ENCODE data around the gene HPCAL1. TPM values are rescaled to one million over a fixed set of nuclear protein-coding genes. Genes with fewer than 3 reads are reported as not detected.
"Not testable (repeated sequence)": the region's sequence is repeated elsewhere in the genome, so short reads cannot be mapped to it uniquely, and the experiment has no call there.

HPCAL1 gene
- total RNA-seq, 1 donor from 2014 or later: 72.2 TPM

DNA sequence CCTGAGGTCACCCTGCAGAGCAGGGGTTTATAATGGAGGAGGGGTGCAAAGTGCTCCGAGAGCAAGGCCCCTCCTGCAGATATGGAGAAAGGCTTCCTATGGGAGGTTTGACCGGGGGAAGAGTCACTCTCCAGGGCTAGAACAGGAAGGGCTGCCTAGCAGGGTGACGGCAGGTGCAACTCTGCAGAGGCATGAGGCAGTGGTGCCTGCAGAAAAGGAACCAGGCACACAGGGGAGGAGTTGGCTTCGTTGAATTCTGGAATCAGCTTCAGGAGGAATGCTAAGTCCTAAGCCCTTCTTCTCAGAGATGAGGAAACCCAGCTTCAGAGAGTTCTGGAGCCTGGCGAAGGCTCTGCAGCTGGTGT, 17.5 kb upstream of the HPCAL1 start:
- no peak for DNase-seq

DNA sequence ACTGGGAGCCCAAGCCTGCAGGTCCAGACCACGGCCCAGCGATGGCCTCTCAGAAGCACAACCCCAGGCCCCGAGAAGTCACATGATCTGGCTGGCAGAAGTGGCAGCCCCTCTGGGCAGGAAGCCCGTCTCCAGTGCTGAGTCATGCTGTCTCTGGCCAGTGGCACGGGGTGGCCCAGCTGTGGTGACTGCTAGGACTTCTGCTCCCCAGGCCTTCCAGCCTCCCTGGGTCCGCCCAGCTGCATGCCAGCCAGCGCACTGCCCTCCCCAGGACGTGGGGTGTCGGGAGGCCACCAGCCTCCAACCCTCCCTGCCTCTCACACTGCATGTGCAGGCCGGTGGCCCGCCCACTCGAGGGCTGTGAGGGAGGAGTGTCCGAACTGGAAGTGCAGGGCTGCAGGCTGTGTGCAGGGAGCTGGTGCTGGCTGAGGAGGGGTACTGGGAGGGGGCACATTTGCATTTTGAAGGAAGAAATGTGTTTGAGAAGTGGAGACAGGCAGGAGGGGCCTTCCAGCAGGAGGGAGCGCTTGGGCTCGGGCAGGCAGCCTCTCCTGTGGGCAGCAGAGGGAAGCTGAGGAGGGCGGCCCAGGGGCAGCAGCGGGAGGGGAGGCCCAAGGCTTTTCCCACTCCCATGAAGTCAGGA, 17.0 kb upstream of the HPCAL1 start:
- DNase-seq: peak; percentile 69

DNA sequence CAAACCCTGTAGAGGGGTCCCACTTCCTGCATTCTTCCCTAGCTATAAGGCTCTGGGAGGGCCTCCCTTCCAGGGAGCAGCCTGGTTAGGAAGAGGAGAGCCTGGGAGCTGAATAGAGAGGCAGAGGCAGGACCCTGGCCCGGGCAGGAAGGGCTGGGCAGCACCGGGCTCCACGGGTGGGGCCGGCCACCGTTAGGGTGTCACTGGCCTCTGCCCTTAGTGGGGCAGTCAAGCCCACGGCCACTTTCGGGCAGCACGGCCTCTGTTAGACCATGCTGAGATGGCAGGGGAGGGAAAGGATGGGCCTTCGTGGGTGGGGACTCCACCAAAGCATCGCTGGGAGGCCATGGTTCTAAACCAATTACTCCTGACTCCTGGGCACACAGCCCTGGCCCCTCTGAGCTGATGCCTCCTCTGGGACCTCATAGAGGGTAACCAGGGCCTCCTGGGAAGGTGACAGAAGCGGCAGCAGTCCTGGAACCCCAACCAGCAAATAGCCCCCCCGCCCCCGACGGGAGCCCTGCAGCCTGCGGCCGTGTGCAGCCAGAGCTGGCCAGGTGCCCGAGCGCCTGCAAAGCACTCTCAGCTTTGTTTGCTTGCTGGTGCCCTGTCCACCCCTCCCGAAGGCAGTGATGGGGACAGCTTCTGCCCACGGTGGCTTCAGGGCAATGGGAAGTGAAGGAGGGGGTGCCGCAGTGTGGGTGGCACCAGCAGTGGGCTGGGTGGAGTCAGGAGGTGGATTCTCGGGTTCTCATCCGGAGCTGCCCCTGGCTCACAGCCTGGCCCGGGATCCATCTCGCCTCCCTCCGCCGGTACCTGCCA, 16.3 kb upstream of the HPCAL1 start:
- no peak for DNase-seq

GRCh38 chr2:10287761-10288160, 14.9 kb upstream of the HPCAL1 start:
- no peak for DNase-seq

GRCh38 chr2:10288606-10289005, 14.1 kb upstream of the HPCAL1 start:
- no peak for DNase-seq

DNA sequence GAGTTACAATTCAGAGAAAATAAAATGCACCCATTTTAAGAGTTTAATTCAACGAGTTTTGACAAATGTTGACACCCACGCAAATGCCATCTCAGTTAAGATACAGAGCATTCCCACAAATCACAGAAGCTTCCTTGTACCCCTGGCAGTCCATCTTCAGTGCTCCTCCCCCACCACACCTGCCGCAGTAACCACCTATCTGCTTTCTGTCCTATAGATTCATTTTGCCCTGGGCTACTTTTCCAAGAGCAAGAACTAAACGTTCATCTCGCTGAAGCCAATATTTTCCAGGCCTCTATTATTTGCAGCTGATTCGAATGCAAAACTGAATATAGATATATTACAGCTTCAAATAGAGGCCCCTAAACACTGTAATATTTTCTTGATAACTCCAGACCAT, 13.4 kb upstream of the HPCAL1 start:
- no peak for DNase-seq

DNA sequence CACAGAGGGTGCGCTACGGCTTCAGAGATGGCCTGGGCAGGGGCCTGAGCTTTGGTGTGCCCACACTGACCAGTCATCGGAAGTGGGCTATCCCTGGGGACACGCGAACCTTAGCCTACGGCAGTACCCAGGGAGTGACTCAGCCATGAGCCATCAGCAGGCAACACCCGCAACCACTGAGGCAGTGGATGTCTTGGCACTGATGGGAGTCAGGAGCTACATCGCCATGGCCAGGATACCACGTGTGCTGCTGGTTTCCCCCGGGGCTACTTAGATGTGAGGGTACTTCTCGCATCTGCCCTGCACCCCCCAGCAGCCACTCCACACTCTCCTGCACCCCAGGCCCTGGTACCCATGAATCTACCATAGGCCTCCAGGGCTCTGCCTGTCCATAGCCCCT, 12.8 kb upstream of the HPCAL1 start:
- peak; percentile 50 for DNase-seq

- not testable (repeated sequence) for DNase-seq
These were observed 11.3 kb upstream of the HPCAL1 start for GRCh38 chr2:10291376-10291775.

- no peak for DNase-seq
These were observed 10.7 kb upstream of the HPCAL1 start for GRCh38 chr2:10292033-10292432.

DNA sequence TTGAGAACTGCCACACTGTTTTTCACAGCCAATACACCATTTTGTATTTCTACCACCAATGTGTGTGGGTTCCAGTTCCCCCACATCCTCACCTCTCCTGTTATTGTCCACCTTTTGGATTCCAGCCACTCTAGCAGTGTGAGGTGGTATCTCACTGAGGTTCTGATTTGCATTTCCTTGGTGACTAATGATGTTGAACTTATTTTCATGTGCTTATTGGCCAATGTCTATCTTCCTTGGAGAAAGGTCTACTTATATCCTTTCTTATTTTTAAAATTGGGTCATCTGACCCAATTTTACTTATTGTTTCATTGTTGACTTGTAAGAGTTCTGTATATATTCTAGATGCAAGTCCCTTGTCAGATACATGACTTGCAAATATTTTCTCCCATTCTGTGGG, 9.1 kb upstream of the HPCAL1 start:
- DNase-seq: no peak

GRCh38 chr2:10294077-10294476, 8.6 kb upstream of the HPCAL1 start:
- no peak for DNase-seq

GRCh38 chr2:10295649-10296048, 7.1 kb upstream of the HPCAL1 start:
- not testable (repeated sequence) for DNase-seq

DNA sequence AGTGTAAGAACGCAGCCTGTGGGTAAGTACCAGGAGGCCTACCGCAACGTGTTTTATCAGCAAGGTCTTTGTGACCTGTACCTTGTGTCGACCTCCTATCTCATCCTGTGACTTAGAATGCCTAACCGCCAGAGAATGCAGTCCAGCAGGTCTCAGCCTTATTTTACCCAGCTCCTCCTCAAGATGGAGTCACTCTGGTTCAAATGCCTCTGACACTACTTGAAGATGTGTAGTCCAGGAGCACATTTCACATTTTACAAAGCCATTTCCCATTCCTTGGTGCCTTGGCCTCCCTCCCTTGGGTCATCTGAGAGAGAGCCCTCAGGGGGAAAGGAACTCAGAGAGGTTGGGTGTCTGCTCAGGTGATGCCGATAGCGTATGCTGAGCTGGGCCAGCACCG, 6.6 kb upstream of the HPCAL1 start:
- DNase-seq: no peak

DNA sequence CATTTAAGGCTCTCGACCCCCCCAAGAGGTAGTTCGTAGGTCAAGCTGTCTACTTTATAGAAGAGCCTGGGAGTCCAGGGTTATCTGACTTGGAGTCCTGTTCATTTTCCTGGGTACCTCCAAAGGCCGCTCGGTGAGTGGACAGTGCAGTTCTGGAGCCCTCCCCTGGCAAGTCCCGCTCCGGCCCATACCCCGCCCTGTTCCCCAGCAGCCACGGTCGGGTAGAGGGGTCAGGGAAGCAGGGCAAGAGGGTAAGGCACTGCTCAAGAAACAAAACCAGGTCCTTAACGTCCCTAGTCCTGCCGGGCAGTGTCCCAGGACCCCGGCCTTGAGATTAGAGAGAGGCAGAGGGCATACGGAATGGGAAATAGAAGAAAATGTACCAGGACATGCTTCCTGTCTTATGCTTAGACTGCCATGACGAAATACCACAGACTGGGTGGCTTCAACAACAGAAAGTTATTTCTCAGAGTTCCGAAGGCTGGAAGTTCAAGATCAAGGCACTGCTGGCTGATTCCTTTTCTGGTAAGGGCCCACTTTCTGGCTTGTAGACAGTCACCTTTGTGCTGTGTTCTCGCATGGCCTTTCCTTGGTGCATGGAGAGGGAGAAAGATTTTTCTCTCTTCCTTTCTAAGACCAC, 5.4 kb upstream of the HPCAL1 start:
- no peak for DNase-seq

GRCh38 chr2:10297959-10298531, 4.7 kb upstream of the HPCAL1 start:
- DNase-seq: peak; percentile 80

DNA sequence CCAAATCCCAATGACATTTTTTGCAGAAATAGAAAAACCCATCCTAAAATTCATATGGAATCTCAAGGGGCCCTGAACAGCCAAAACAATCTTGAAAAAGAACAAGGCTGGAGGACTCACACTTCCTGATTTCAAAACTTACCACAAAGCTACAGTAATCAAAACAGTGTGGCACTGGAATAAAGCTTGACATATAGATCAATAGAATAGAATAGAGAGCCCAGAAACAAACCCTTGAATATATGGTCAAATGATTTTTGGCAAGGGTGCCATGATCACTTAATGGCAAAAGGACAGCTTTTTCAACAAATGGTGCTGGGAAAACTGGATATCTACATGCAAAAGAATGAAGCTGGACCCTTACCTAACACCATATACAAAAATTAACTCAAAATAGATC, 3.9 kb upstream of the HPCAL1 start:
- DNase-seq: not testable (repeated sequence)

DNA sequence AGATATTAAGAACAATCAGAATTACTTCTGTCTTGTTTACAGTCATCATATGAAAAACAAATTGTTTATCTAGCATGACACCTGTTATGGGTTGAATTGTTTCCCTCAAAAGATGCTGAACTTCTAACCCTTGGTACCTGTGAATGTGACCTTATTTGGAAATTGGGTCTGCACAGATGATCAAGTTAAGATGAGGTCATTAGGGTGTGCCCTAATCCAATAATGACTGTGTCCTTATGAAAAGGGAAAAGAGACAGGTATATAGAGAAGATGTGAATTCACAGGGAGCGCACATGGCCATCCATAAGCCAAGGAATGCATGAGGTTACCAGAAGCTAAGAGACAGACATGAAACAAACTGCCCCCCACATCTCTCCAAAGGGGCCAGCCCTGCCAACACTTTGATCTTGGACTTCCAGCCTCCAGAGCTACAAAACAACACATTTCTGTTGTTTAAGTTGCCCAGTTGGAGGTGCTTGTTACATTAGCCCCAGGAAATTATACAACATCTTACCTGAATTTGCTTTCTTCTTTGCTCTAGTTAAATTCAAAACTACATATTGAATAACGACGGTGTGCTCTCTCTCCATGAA, 2.3 kb upstream of the HPCAL1 start:
- no peak for DNase-seq

DNA sequence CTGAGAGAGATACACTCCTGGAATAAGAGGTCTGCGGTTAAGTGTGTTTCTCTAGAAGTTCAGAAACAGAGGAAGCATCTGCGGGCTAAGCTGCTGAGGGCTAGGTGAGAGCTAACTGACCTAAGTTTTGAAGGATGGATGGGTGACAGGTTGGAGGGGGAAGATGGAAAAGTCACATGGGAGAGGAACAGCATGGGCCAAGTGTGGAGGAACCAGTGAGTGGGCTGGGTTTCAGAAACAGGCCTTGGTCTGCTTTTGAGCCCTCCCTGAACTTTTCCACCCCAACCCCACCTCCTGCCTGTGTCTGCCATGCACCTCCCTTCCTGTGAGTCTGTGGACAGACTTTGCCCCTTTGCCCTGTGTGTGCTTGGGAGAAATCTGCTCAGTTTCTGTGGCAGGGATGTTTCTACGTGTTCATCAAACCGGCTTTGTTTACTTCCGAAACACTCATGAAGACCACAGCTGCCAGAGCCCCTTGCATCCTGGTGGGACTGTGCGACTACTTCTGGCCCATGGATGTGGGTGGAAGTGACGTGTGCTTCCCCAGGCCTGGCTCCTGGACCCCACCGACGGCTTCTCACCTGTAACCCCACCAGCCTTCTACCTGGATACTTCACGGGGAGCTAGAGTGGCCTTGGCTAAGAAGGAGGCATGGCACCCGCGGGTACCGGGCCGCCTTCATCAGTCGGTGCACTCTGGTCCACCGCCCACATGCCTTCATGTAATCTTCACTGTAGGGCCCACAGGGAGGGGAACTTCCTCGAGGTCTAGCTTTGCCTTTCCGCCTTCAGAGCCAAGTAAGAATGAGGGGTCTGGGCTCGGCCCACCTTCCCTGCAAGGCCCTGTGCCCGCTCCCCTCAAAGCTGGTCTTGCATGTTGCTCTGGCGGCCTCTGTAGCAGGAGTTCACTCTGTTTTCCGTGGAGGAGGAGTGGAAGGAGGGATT, 1.4 kb upstream of the HPCAL1 start:
- DNase-seq: no peak

GRCh38 chr2:10301941-10302478, 694 bp upstream of the HPCAL1 start:
- no peak for DNase-seq

- no peak for DNase-seq
These were observed 533 bp downstream of the HPCAL1 start for GRCh38 chr2:10303181-10303693.

DNA sequence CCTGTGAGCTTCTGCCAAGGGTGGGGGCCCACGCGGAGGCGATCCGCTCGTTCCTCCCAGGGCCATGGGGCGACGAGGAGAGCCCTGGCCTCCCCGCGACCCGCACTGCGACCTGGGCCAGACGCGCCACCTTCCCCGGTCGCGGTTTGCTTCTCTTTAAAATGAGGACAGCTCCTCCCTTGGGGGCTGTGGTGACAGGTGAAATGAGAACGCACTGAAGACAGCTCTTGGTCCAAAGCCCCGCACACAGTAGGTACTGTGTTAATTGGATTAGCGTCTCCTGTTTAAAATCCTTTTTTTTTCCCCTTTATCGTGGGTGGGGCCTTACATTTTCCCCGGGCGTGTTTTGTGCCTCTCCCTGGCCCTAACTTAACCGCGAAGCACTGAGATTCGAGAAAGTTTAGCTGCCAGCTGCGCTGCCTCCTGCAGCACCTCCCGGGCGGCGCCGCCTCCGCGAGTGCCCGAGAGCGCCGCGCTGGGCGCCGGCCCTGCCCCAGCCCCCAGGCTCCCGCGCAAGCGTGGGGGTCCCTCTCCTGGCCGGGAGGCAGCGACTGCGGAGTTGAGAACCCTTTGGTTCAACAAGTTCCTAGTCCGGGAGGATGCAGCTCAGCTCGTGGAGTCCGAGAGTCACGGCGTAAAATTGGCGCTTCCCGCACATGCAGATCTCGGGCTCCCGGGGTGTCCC, 1.1 kb downstream of the HPCAL1 start:
- DNase-seq: peak; percentile 78

Measured in dermis blood vessel endothelial cell (primary cell).